HG03175 (cell line): ENCODE measurements around the gene NOTCH4.
"Not testable (repeated sequence)": the region's sequence is repeated elsewhere in the genome, so short reads cannot be mapped to it uniquely, and the experiment has no call there.

Source experiments
- ATAC-seq: cut with Tn5 transposase; IDR thresholded peaks from one replicate; pipeline ENCODE4 v1.9.1; 2021; ENCODE audit warnings: mild to moderate bottlenecking, moderate library complexity; ENCODE audit not compliant: unreplicated experiment

NOTCH4 gene

DNA sequence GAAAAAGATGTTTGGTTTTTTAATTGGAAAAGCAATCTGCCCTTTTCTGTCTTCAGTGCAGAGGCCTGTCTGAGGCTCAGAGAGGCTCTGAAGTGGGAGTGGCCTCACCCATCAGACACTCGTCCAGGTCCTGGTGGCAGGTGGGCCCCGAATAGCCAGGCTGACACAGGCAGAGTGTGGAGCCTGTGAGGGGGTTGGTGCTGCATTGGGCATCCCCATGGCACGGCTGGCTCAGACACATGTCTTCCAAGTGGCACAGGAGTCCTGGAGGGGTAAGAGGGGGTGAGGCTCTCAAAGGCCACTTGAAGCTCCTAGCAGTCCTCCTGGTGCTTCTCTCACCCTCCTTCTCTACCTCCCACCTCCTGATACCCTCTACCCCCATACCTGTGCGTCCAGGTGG, 3.8 kb downstream of the NOTCH4 start:
- no peak for ATAC-seq

DNA sequence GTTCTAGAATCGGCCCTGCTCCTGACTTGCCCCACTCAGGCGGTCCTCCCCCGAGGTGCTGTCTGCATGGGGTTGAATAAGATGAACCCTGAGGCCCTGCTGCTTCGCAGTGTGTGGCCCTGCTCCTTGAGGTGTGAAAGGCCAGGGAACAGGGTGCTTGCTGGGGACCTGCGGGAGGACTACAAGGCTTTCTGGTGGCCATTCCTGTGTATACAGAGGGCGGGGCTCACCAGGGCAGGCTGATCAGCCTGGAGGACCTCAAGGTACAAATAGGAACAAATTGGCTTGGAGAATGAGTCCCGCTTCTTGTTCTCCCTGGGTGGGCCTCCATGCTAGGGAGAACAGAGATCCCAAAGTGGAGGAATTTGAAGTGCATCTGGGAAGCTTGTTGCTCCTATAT, 5.7 kb downstream of the NOTCH4 start:
- ATAC-seq = no peak

DNA sequence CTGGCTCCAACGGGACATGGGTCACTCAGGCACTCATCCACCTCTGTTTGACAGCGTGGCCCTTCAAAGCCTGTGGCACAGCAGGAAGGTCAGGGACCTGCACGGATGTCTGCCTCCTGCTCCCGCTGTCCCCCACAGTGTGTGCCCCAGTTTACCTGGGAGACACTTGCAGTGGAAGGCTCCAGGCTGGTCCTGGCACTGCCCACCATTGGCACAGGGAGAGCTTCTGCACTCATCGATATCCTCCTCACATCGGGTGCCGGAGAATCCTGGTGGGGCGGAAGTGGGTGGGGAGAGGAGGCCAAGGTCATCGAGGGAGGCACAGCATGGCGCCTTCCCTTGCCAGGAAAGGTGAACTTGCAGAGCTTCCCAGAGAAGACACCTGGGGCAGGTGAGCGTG, 6.9 kb downstream of the NOTCH4 start:
- ATAC-seq = no peak

DNA sequence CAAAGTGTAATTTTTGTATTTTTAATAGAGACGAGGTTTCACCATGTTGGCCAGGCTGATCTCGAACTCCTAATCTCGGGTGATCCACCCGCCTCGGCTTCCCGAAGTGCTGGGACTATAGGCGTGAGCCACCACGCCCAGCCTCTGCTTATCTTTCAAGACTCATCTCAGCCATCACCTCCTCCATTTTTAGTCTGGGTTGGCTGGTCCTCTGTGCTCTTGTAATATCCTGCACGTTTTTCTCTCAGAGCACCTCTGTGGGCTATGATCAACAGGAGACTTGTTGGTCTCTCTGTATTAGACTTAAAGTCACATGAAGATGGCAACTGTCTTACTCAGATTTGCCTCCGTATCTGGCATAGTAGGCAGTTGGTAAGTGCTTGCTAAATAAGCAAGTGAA, 7.6 kb downstream of the NOTCH4 start:
- no peak for ATAC-seq

DNA sequence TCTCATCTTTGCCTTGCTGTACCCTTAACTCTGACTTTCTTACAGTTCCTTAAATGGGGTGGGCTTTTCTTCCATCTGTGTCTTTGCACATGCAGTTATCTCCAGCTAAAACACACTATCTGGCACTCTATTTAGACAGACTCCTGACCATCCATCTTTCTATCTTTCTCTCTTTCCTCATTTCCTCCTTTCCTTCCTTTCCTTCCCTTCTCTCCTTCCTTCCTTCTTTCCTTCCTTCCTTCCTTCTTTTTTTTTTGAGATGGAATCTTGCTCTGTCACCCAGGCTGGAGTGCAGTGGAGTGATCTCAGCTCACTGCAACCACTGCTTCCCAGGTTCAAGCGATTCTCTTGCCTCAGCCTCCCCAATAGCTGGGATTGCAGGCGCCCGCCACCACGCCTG, 8.2 kb downstream of the NOTCH4 start:
- ATAC-seq = no peak

DNA sequence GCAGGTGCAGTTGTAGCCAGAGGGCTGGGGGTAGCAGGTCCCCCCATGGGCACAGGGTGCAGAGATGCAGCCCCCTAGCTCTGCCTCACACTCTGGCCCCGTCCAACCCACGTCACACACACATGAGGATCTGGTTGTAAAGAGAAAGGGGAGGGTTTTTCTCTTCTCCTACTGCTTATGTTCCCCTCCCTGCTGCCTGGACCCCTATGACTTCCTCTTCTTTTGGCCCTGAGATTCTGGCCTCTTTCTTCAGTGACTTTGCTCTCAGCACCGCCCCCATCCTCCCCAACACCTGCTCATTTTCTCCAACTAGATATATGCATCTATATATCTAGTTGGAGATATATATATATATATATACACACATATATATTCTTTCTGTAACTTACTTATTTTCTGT, 9.7 kb downstream of the NOTCH4 start:
- ATAC-seq = no peak

DNA sequence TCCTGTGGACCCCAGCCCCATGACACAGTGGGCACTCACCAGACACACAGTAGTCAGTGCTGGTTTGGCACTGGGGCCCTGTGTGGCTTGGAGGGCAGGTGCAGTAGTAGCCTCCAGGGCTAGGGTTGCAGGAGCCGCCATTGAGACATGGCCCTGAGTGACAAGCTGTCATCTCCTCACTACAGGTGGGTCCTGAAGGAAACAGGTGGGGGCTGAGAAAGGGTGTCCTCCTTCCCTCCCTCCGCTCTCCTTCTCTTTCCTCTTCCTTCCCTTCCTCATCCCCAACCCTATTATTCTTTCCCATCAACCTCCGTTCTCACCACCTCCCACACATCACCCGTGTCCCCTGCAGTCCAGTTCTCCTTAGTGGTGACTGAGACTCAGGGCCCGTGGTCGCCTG, 10.2 kb downstream of the NOTCH4 start:
- no peak for ATAC-seq

DNA sequence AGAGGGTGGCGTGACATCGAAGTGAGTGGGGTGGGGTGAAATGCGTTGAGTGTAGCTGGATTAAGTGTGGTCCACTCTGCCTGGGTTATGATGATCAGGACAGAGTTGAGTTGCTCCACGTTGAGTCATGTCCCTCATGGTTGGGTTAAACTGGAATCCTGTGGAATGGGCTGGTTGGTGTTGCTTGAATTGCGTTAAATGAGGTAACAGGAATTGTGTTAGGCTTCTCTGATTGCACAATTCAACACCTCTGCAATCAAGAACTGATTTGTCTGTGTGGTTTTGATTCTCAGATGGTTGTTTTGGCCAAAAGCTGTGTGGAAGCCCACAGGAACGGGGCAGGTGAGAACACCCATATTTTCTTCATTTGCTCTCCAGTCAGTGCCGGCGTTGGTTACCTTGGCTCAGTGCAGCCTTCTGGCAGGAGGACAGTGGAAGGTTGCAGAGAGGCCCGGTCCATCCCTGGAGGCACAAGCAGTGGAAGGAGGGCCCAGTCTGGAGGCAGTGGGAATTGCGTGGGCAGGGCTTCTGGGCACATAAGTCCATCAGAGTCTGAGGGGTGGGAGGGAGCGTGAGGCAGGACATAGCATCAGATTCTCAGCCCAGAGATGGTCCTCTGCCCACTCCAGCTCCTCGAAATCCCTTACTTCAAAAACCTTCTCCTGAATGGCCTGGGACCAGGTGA, 11.6 kb downstream of the NOTCH4 start:
- no peak for ATAC-seq

DNA sequence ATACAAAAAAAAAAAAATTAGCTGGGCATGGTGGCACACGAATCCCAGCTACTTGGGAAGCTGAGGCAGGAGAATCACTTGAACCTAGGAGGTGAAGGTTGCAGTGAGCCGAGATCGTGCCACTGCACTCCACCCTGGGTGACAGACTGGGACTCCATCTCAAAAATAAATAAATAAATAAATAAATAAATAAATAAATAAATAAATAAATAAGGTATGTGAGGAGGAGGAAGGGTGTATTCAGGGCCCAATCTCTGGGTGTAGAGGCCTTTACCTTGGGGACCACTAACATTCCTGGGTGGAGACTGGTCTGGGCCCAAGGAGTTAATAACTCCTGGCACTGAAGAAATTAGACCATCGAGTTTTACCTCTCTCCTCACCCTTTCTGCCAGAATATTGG, 12.4 kb downstream of the NOTCH4 start:
- ATAC-seq = not testable (repeated sequence)

DNA sequence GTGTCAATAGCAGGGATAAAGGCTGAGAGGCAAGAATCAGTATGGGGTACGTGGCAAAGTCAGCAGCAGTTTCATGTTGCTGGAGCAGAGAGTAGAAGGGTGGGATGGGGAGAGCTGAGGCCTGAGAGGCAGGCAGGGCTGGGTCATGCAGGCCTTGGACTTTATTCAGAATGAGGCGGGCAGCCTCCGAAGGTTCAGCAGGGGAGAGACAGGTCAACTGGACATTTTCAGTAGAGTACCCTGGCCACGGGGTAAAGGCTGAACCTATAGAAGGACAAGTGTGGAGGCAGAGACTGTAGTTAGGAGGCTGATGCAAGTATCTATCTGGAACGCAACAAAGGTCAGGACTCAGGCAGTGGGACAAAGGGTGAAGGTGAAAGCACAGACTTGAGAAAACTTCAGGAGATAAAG, 13.7 kb downstream of the NOTCH4 start:
- ATAC-seq = no peak

DNA sequence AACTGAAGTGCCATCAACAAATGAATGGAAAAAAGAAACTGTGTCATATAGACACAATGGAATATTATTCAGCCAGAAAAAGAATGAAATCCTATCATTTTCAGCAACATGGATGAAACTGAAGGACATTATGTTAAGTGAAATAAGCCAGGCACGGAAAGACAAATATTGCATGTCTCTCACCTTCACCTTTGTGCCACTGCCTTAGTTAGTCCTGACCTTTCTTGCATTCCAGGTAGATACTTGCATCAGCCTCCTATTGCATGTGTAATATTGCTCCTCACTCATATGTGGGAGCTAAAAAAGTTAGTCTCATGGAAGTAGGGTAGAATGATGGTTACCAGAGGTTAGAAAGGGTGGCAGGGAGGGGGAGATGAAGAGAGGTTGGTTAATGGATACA, 14.9 kb downstream of the NOTCH4 start:
- ATAC-seq = no peak

DNA sequence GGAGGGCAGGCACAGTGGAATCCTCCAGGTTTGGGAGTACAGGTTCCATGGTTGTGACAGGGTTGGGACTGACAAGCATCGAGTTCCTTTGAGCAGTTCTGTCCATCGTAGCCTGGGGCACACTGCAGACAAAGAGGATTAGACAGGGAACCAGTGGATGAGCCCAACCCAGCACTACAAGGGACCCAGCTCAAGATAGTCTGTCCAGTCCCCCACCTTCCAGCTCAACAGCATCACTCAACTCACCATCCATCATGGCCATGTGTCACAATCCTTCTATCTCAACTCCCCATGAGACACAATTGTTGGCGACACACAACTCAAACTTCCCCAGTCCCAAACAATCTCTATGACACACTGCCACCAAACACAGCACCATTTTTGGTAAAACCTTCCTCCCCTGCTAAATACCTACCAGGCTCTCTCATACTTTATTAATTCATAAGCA, 19.6 kb downstream of the NOTCH4 start:
- ATAC-seq = no peak

DNA sequence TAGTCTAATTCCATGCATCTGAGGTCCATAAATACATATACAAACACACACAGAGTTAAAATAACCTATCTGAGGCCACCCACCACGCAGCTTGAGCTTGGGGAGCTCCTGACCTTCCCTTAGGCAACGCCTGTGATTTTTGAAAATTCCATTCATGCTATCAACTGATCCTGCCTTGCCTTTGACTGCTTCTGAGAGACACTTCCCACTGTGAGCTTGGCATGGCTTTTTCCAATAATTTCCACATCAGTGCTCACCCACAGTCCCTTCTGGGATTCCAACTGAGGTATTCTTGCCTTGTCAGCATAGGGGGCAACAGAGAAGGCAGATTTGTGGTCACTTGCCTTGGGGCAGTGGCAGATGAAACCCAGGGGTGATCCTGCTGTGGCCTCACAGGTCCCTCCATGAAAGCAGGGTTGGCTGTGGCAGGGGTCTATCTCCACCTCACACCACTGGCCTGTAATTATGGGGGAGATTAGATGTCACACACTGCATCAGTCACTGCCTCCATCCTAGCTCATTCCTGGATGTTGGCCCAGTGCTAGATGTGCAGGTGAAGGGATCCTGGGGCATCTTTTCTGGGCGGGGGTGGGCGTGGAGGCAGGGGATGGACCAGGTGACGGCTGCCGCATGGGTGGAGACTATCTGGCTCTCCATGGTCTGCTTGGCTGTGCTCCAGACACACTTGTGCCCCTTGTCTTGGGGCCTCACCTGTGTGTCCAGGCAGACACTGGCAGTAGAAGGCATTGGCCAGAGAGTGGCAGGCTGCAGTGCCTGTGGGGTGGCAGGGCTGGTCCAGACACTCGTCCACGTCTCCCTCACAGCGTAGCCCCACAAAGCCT, 20.2 kb downstream of the NOTCH4 start:
- ATAC-seq = no peak

DNA sequence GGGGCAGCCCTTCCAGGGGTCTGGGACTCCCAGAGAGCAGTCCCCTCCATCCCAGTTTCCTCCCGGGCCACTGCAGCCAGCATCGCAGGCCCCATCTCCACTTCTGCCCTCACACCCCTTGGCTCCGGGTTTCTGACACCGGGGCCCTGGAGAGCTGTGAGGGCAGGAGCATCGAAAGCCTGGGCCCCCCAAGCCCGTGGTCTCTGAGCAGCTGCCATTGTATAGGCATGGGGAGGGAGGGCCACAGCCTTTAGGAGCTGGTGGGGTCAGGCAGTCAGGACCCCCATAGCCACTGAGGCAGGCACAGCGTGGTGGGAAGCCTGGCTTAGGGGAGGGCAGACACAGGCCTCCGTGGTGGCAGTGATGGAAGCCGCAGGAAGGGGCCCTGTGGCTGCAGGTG, 21.7 kb downstream of the NOTCH4 start:
- ATAC-seq = no peak

DNA sequence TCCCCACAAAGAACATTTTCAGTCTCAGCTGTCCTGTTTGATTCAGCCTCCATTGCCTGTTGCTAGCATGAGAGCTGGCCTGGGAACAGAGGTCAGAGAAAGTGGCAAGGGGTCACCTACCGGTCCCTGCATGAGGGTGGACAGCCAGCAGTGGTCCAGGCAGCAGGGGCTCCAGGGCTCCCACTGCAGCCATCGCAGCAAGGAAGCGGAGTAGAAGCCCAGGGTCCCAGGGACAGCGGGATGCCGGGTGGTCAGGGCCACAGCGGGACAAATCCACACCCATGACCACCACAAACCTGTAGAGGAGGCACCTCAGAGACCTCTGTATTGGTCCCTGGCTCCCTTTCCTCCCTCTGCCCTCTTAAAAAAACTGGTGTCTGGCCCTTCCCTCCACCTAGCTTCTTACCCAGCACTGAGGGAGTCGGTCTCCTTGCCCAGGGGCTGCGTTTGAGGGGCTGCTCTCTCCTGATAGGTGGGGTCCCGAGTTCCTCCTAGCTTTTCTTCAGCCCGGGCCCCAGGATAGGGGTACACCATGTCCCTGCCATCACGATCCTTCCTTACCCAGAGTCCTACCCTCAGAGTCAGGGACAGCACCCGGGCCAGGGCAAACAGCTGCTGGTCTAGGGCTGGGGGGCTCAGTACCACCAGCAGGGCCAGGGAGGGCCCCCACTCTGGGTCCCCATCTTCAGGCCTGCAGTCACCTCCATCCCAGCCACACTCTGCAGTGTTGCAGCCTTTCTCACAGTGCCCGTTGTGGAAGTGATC, 23.0 kb downstream of the NOTCH4 start:
- no peak for ATAC-seq

DNA sequence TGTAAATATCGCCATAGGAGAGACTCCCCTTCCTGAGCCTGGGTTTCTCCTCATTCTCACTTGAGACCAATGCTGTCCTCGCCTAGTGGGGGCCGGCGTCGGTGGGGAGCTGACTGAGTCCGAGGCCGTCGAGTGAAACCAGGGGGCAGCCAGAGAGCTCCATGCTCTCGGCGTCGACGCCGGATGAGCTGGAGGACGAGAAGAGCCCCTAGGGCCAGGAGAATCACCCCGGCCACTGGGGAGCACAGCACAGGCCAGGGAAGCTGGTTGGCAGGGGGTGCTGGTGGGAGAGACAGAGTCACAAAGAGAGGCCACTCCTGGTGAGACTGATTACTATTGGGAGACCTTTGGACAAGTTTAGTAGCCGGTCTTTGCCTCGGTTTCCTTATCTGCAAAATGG, 25.0 kb downstream of the NOTCH4 start:
- ATAC-seq = no peak

DNA sequence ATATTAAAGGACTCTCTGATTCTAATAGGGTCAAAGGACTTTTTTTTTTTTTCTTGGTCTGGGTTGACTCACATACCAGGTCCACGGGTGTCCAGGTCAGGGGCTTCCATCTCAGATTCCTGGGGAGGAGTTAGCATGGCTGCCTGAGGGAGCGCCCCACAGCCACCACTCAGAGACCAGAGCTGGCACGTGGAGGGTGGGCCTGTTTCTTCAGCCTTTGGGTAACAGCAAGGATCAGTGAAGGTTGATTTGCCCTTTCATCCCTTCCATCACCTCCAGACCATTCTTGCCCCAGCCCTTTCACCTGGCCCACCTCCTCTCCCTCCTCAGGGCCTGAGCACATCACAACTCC, 25.5 kb downstream of the NOTCH4 start:
- ATAC-seq = no peak

DNA sequence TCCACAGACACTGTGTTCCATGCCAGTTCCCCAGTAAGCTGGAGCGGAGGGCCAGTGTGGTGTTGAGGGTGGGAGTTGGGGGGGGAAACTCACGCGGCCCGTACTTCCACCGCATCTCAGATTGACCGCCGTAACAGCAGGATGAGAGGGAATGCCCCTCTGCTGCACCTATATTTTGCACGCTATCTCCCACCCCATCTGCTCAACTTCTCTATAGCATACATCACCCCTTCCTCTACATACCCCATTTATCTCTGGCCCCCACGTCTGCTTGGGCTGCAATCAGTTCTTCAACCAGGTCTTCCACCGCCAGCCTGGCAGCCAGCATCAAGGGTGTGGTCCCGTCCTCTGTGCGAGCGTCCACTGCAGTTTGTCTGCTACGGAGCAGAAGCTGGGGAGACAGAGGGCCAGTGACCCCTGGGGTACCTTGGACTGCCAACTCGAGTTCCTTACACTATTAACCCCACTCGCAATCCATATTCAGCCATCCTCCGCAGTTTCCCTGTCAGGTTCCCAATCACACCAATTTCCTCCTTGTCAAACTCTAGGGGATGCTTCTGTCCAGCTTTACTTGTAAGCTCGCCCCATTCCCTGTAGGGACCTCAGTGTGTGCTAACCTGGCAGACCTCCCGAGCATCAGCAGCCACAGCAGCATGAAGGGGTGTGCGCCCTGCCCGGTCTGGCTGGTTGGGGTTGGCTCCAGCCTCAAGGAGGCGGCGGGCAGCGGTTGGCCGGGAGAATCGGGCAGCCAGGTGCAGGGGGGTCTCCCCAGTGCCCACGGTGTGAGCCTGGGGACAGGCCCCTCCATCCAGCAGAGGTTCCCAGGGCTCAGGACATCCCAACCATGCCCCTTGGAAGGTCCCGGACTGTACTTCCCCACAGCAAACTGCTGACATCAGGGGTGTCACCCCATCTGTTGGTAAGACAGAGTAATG, 26.9 kb downstream of the NOTCH4 start:
- no peak for ATAC-seq

DNA sequence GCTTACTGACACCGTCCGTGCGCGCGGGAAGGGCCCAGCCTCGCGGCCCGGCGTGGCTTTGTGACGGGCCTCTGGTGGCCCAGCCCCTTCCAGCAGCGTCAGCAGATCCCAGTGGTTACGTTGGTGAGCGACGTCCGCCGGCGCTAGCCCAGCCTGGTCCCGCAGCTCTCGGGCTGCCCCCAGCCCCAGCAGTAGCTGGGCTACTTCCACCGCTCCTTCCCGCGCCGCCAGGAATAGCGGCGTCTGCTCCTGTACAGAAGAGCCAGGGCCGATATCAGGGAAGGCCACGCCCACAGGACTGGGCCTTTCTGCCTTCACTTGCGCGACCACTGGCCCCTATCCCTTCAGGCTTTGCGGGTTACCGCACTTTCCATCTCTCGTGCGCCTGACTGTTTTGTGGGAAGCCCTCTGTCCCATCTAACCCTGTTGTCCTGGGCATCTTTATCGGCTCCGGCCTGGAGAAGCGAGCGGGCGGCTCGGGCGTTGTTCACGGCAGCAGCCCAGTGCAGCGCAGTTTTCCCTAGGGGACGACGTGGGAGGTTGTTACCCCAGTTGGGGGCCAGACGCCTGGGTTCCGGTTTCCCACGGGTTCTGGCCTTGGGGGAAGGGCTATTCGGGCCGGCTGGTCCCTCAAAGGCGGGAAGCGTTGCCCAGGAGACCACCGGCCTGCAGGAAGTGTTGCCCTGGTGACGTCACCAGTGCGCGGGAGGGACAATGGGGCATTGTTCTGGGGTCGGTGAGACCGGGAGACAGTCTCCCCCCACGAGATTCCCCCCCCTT, 27.8 kb downstream of the NOTCH4 start:
- peak; percentile 73 for ATAC-seq

DNA sequence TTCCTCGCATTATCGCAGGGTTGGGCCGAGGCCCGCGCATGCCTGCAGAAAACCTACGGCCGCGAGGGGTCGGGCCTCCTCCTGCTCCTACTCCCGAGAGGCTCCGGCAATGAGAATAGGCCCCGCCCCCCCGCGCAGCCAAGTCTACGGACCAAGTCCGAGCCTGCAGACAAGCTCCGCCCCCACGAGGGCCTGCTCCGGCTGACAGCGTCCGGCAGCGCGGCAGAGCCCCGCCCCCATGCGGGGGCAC, 28.3 kb downstream of the NOTCH4 start:
- ATAC-seq = peak; percentile 73
